Thoracic aorta endothelial cell (primary cell): Measurements from ENCODE around the gene TXNDC9. TPM values are rescaled to one million over a fixed set of nuclear protein-coding genes. Genes with fewer than 3 reads are reported as not detected.

ENCODE experiments used
- total RNA-seq: library from RNA; depleted of rRNA; stranded (reverse); fragments of >200 nt; gene quantifications from 2 replicates; pipeline ENCODE4 v1.2.3, GENCODE V29; 2012

The TXNDC9 gene, protein sequence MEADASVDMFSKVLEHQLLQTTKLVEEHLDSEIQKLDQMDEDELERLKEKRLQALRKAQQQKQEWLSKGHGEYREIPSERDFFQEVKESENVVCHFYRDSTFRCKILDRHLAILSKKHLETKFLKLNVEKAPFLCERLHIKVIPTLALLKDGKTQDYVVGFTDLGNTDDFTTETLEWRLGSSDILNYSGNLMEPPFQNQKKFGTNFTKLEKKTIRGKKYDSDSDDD
- 133 and 148 TPM in 2 replicates for total RNA-seq

DNA sequence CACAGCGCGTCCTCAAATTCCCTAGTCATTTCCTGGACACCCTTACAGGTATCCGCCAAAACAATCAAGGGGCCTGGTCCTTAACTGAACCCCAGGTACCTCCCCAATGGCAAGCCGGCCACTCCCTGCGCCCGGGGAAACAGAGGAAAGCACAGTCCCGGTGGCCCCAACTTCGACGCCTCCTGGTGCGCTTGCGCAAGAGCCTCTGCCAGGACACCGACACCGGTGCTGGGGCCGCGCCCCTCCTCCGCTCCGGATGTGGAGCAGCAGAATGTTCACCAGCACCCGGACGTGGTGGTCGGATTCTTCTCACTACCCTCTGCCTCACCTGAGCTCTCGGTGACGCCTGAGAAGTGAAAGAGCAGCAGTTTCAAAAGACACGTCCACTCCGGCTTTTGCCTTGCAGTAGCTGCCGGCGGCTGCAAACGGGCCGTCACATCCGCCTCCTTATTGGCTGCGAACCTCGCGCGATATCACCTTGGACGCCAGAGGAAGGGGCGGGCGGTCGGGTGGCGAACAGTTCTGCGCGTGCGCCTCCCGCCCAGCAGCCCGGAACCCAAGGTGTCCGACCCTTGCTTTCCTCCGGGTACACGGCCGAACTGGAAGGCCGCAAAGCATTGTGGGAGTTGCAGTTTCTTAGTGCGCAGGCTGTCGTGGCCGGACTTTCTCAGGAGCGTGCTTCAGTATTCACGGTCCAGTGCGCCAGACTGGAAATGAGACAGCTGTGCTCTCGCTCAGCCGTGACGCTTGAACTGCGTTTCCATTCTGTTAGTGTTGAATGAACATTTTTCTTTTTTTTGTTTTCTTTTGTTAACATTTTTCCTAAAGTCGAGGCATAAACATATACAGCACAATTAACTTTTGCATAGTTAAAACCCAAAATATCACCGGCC, at the start of gene TXNDC9:
Gene TXNDC9 (minus strand): TSS at position 423 of the 893 bp plus-strand sequence. CDS start 3,123 bp downstream, outside the sequence.

DNA sequence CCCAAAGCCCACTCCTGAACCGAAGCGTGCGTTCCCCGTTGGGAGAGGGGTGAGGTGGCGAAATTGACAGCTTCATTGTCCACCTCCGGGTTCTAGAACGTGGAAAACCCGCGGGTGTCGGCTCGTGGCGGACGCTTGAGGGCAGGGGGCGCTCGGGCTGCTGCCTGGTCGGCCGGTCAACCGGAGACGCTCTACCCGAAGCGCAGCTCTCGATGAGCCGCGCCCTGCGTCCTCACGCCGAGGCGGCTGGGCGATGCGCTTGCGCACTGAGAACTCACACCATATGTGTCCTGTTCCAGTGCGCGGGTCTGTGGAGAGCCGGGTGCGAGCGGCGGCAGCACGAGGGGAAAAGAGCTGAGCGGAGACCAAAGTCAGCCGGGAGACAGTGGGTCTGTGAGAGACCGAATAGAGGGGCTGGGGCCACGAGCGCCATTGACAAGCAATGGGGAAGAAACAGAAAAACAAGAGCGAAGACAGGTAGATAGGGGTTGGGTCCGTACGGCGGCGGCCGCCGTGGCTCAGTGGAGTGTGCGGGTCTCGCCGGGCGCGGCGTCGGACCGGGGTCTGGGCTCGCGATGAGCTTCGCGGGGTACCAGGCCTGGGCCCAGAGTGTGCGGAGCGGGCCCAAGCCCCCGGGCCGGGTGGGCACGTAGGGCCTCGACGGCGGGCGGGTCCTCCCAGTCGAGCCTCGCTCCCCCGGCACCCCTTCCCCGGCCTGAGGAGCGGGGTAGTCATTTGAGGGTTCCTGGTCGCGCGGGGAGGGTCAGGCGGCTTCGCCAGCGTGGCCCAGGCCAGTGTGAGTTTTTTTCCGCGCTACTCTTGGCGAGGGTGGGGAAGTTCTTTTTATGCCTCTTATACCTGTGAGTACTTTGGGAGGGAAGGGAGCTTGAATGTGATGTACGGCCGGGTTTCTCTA, 1.2 kb upstream of the TXNDC9 start, which contains the start of gene EIF5B:
Gene EIF5B (plus strand): TSS at position 277 of the 916 bp plus-strand sequence. CDS start 166 bp downstream, at position 443.

DNA sequence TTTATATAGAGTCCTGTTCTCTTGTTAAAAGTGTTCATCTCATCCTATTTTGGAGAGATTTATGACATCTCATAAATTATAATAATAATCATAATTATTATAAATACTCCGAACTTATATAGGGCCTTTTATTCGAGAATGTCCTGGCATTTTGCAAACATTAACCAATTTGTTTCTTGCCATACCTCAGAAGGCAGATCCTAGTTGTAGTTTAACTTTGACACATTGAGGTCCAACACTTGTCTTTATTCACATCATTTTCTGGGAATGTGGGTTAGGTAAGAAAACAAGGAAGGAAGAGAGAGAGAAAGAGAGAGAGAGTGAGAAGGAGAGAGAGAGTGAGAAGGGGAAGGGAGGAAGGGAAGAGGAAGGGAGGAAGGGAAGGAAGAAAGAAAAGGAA, 35.0 kb downstream of the TXNDC9 start, which contains the start of gene LYG1:
Gene LYG1 (minus strand): TSS at position 101 of the 400 bp plus-strand sequence. CDS start 5,527 bp downstream, outside the sequence.

Other genes starting within 250 kb of the TXNDC9 start
- 0.14 TPM in 1 of 2 replicates, not detected in the other for gene C2orf15, start 194.6 kb downstream of the TXNDC9 start, total RNA-seq
- gene TSGA10, start 181.4 kb downstream of the TXNDC9 start, total RNA-seq = 1.3 and 2.7 TPM in 2 replicates
- gene LIPT1, start 181.4 kb downstream of the TXNDC9 start, total RNA-seq = 4.7 and 7.8 TPM in 2 replicates
- 29.7 and 39.1 TPM in 2 replicates for gene MITD1, start 155.3 kb downstream of the TXNDC9 start, total RNA-seq
- 56.0 and 63.3 TPM in 2 replicates for gene MRPL30, start 155.1 kb downstream of the TXNDC9 start, total RNA-seq
- gene LYG2, start 80.7 kb downstream of the TXNDC9 start, total RNA-seq = not detected in 2 replicates
- gene LYG1, start 35.1 kb downstream of the TXNDC9 start, total RNA-seq = 0.27 and 0.57 TPM in 2 replicates
- 50.8 and 56.3 TPM in 2 replicates for gene EIF5B, start 1.1 kb upstream of the TXNDC9 start, total RNA-seq
- gene REV1, start 153.7 kb upstream of the TXNDC9 start, total RNA-seq = 62.4 and 68.1 TPM in 2 replicates